Measurements from ENCODE around the gene KCNJ6. TPM values are rescaled to one million over a fixed set of nuclear protein-coding genes. Genes with fewer than 3 reads are reported as not detected.

The KCNJ6 gene
- total RNA-seq, 1 donor from 2014 or later = 0.75 TPM

GRCh38 chr21:37855647-37856625, 60.3 kb downstream of the KCNJ6 start:
- Mint-ChIP-seq H3K27me3 (ENCODE audit: low read depth) (no peaks in the 10 kb centered on the region), H3K4me1 (peaks cover 39% of the 10 kb centered on the region), H3K36me3 (ENCODE audit: low read depth) (peaks cover 9% of the 10 kb centered on the region), H3K9me3 (peaks cover 21% of the 10 kb centered on the region), H3K4me3 (peak overlapping the region; percentile 70), H3K27ac (ENCODE audit: unreplicated experiment) (peak overlapping the region; percentile 58)
- no peak for TF ChIP-seq CTCF (conservative IDR thresholded peaks at IDR 0.05)
- DNase-seq (ENCODE audit: low read depth, low spot score) = no peak

- Mint-ChIP-seq H3K27me3 (ENCODE audit: low read depth) (no peaks in the 10 kb centered on the region), H3K36me3 (ENCODE audit: low read depth) (peaks cover 9% of the 10 kb centered on the region), H3K4me1 (peaks cover 39% of the 10 kb centered on the region), H3K27ac (ENCODE audit: unreplicated experiment) (peak overlapping the region; percentile 4), H3K9me3 (peaks cover 16% of the 10 kb centered on the region), H3K4me3 (peak overlapping the region; percentile 70)
- no peak for TF ChIP-seq CTCF (conservative IDR thresholded peaks at IDR 0.05)
- DNase-seq (ENCODE audit: low read depth, low spot score) = no peak
These were observed 61.0 kb downstream of the KCNJ6 start for GRCh38 chr21:37855271-37855646.

GRCh38 chr21:37849506-37850102, 66.7 kb downstream of the KCNJ6 start:
- Mint-ChIP-seq H3K9me3 (peaks cover 18% of the 10 kb centered on the region), H3K36me3 (ENCODE audit: low read depth) (peaks cover 13% of the 10 kb centered on the region), H3K4me3 (no peak overlapping the region), H3K4me1 (peaks cover 23% of the 10 kb centered on the region), H3K27me3 (ENCODE audit: low read depth) (no peaks in the 10 kb centered on the region), H3K27ac (ENCODE audit: unreplicated experiment) (no peak overlapping the region)
- TF ChIP-seq CTCF (conservative IDR thresholded peaks at IDR 0.05) = no peak
- DNase-seq (ENCODE audit: low read depth, low spot score) = no peak

- Mint-ChIP-seq H3K36me3 (ENCODE audit: low read depth) (peaks cover 13% of the 10 kb centered on the region), H3K27me3 (ENCODE audit: low read depth) (no peaks in the 10 kb centered on the region)
These were observed 67.4 kb downstream of the KCNJ6 start for GRCh38 chr21:37848721-37849490.

More at GRCh38 chr21:37848721-37849490, 67.4 kb downstream of the KCNJ6 start:
- peaks cover 18% of the 10 kb centered on the region for H3K4me1 Mint-ChIP-seq
- DNase-seq (ENCODE audit: low read depth, low spot score) = no peak
- no peak overlapping the region for H3K4me3 Mint-ChIP-seq
- TF ChIP-seq CTCF (conservative IDR thresholded peaks at IDR 0.05) = no peak
- H3K9me3 Mint-ChIP-seq = peaks cover 14% of the 10 kb centered on the region
- H3K27ac Mint-ChIP-seq (ENCODE audit: unreplicated experiment) = no peak overlapping the region

Data from neural crest cell (in vitro differentiated cells).